Adrenal gland (tissue), 5 donors: ENCODE results near the gene TENM4.

Experiments used
- POLR2A ChIP-seq, 2 donors: fragments of 450-650 bp; IDR thresholded peaks; one replicate each; pipeline ENCODE4 v1.6.1; 2017; ENCODE audit warnings: antibody characterized with exemption in 2 of 2, mild to moderate bottlenecking in 2 of 2, moderate library complexity in 1 of 2
- TF ChIP-seq, protein P1 (sequence below), 6 experiments: fragments of 450-650 bp in 4 of 6; fragments of 200-600 bp in 2 of 6; sonication (generic) in 1 of 6; IDR thresholded peaks; 1 replicate in 5 of 6; 2 replicates in 1 of 6; pipeline versions ENCODE4 v1.5.1 to v1.8.0; 2016 to 2021; ENCODE audit warnings: antibody characterized with exemption in 6 of 6, mild to moderate bottlenecking in 2 of 6, moderate library complexity in 1 of 6
- donor health status: DM: no; HTN: no; CAD: no.

DNA sequence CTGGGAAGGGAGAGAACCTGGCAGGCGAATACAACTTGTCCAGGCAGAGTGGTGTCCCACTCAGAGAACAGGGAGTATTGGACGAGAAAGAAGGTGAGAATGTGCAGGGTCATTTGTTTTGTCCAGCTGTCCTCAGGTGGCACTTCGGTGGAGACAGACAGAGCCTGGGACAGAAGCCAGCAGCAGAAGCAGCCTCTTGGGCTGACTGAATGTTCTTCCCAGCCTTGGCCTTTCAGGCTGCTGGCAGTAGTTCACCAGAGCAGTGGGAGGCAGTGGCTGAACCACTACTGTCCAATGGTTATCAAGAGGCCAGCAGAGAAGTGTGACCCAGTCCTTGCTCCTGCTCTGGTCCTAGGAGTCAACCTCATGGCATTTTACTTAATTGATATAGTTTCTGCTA is 535.1 kb downstream of the TENM4 start:
- no peak for TF ChIP-seq POLR2A (IDR thresholded peaks at IDR 0.05)
- TF ChIP-seq, protein P1, sequence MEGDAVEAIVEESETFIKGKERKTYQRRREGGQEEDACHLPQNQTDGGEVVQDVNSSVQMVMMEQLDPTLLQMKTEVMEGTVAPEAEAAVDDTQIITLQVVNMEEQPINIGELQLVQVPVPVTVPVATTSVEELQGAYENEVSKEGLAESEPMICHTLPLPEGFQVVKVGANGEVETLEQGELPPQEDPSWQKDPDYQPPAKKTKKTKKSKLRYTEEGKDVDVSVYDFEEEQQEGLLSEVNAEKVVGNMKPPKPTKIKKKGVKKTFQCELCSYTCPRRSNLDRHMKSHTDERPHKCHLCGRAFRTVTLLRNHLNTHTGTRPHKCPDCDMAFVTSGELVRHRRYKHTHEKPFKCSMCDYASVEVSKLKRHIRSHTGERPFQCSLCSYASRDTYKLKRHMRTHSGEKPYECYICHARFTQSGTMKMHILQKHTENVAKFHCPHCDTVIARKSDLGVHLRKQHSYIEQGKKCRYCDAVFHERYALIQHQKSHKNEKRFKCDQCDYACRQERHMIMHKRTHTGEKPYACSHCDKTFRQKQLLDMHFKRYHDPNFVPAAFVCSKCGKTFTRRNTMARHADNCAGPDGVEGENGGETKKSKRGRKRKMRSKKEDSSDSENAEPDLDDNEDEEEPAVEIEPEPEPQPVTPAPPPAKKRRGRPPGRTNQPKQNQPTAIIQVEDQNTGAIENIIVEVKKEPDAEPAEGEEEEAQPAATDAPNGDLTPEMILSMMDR (IDR thresholded peaks at IDR 0.05), result no peak
